Memory B cell (primary cell): ENCODE data around the gene NEU4.

Experiments used
- ATAC-seq: fragments of 150-1000 bp; cut with Tn5 transposase; 2 replicates; pipeline ENCODE4 v1.10.0; 2021; ENCODE audit warnings: low read depth, mild to moderate bottlenecking, moderate library complexity
- DNase-seq, 2 donors: peaks; one replicate each; pipeline ENCODE4 v3.0.0; 2022; ENCODE audit warnings: low spot score in 2 of 2
- H3K27ac Mint-ChIP-seq: one replicate; pipeline ENCODE4 v1.8.0; 2022; ENCODE audit warnings: mild to moderate bottlenecking, moderate library complexity, mixed read lengths
- H3K27me3 Mint-ChIP-seq: one replicate; pipeline ENCODE4 v1.8.0; 2022; ENCODE audit warnings: mixed read lengths
- H3K36me3 Mint-ChIP-seq: one replicate; pipeline ENCODE4 v1.8.0; 2022; ENCODE audit warnings: mild to moderate bottlenecking, mixed read lengths
- H3K4me1 Mint-ChIP-seq: one replicate; pipeline ENCODE4 v1.8.0; 2022; ENCODE audit warnings: mixed read lengths
- H3K4me3 Mint-ChIP-seq: one replicate; pipeline ENCODE4 v1.8.0; 2022; ENCODE audit warnings: mild to moderate bottlenecking, moderate library complexity, mixed read lengths
- H3K9me3 Mint-ChIP-seq: one replicate; pipeline ENCODE4 v1.8.0; 2022; ENCODE audit warnings: mixed read lengths

The NEU4 gene

GRCh38 chr2:241841181-241842066, 32.4 kb downstream of the NEU4 start:
- Mint-ChIP-seq H3K27ac (no peak overlapping the region), H3K27me3 (no peaks in the 10 kb centered on the region), H3K4me3 (no peak overlapping the region), H3K4me1 (peaks cover 18% of the 10 kb centered on the region), H3K9me3 (peaks cover 3% of the 10 kb centered on the region), H3K36me3 (no peaks in the 10 kb centered on the region)
- ATAC-seq (no peak), DNase-seq (no peak)

- peak overlapping the region; percentile 77 for H3K27ac Mint-ChIP-seq
- DNase-seq (no peak), ATAC-seq (no peak)
- H3K4me1 Mint-ChIP-seq: peaks cover 20% of the 10 kb centered on the region
- H3K4me3 Mint-ChIP-seq: no peak overlapping the region
- peaks cover 3% of the 10 kb centered on the region for H3K9me3 Mint-ChIP-seq
- H3K36me3 Mint-ChIP-seq: no peaks in the 10 kb centered on the region
- H3K27me3 Mint-ChIP-seq: no peaks in the 10 kb centered on the region
Observed at GRCh38 chr2:241842067-241842415, 33.0 kb downstream of the NEU4 start.

GRCh38 chr2:241842620-241843211, 33.7 kb downstream of the NEU4 start:
- peak; percentile 50 for ATAC-seq
- H3K36me3 Mint-ChIP-seq: no peaks in the 10 kb centered on the region
- peaks cover 20% of the 10 kb centered on the region for H3K4me1 Mint-ChIP-seq
- H3K27ac Mint-ChIP-seq: peak overlapping the region; percentile 77
- H3K4me3 Mint-ChIP-seq: peak overlapping the region; percentile 80
- peak in 1 of 2 donors; percentile 46 for DNase-seq
- H3K9me3 Mint-ChIP-seq: no peaks in the 10 kb centered on the region
- H3K27me3 Mint-ChIP-seq: no peaks in the 10 kb centered on the region

- H3K9me3 Mint-ChIP-seq: no peaks in the 10 kb centered on the region
- peak overlapping the region; percentile 80 for H3K4me3 Mint-ChIP-seq
- H3K27ac Mint-ChIP-seq: peak overlapping the region; percentile 77
- H3K27me3 Mint-ChIP-seq: no peaks in the 10 kb centered on the region
- DNase-seq: no peak
- ATAC-seq: peak; percentile 18
- H3K4me1 Mint-ChIP-seq: peaks cover 20% of the 10 kb centered on the region
- H3K36me3 Mint-ChIP-seq: no peaks in the 10 kb centered on the region
Observed at GRCh38 chr2:241843321-241844065, 34.5 kb downstream of the NEU4 start.

GRCh38 chr2:241844066-241844728, 35.2 kb downstream of the NEU4 start:
- Mint-ChIP-seq H3K4me3 (peak overlapping the region; percentile 81), H3K4me1 (peaks cover 20% of the 10 kb centered on the region), H3K36me3 (no peaks in the 10 kb centered on the region), H3K27me3 (no peaks in the 10 kb centered on the region), H3K9me3 (no peaks in the 10 kb centered on the region), H3K27ac (peak overlapping the region; percentile 76)
- peak; percentile 91 for ATAC-seq
- peak; percentile 69 to 71 for DNase-seq

- no peaks in the 10 kb centered on the region for H3K9me3 Mint-ChIP-seq
- no peaks in the 10 kb centered on the region for H3K27me3 Mint-ChIP-seq
- H3K4me3 Mint-ChIP-seq: peak overlapping the region; percentile 81
- no peak for ATAC-seq
- H3K27ac Mint-ChIP-seq: peak overlapping the region; percentile 75
- no peaks in the 10 kb centered on the region for H3K36me3 Mint-ChIP-seq
- H3K4me1 Mint-ChIP-seq: peaks cover 20% of the 10 kb centered on the region
- DNase-seq: no peak
Observed at GRCh38 chr2:241844831-241845578, 36.0 kb downstream of the NEU4 start.

- peaks cover 20% of the 10 kb centered on the region for H3K4me1 Mint-ChIP-seq
- ATAC-seq (no peak), DNase-seq (no peak)
- no peaks in the 10 kb centered on the region for H3K9me3 Mint-ChIP-seq
- no peak overlapping the region for H3K4me3 Mint-ChIP-seq
- H3K27me3 Mint-ChIP-seq: no peaks in the 10 kb centered on the region
- no peaks in the 10 kb centered on the region for H3K36me3 Mint-ChIP-seq
- H3K27ac Mint-ChIP-seq: no peak overlapping the region
Observed at GRCh38 chr2:241846406-241846805, 37.4 kb downstream of the NEU4 start.

- no peaks in the 10 kb centered on the region for H3K9me3 Mint-ChIP-seq
- no peak for DNase-seq
- H3K4me3 Mint-ChIP-seq: no peak overlapping the region
- no peaks in the 10 kb centered on the region for H3K36me3 Mint-ChIP-seq
- no peaks in the 10 kb centered on the region for H3K27me3 Mint-ChIP-seq
- H3K4me1 Mint-ChIP-seq: peaks cover 11% of the 10 kb centered on the region
- ATAC-seq: no peak
- H3K27ac Mint-ChIP-seq: no peak overlapping the region
Observed at GRCh38 chr2:241848761-241849615, 40.0 kb downstream of the NEU4 start.

GRCh38 chr2:241849616-241850543, 40.9 kb downstream of the NEU4 start:
- no peak for ATAC-seq
- Mint-ChIP-seq H3K9me3 (no peaks in the 10 kb centered on the region), H3K27ac (no peak overlapping the region), H3K4me3 (no peak overlapping the region), H3K4me1 (peaks cover 10% of the 10 kb centered on the region), H3K36me3 (no peaks in the 10 kb centered on the region), H3K27me3 (no peaks in the 10 kb centered on the region)
- no peak for DNase-seq

- Mint-ChIP-seq H3K9me3 (no peaks in the 10 kb centered on the region), H3K36me3 (no peaks in the 10 kb centered on the region), H3K4me1 (peaks cover 5% of the 10 kb centered on the region), H3K4me3 (no peak overlapping the region), H3K27me3 (no peaks in the 10 kb centered on the region), H3K27ac (no peak overlapping the region)
- ATAC-seq: no peak
- DNase-seq: no peak
Observed at GRCh38 chr2:241850544-241851324, 41.7 kb downstream of the NEU4 start.

GRCh38 chr2:241851325-241852115, 42.5 kb downstream of the NEU4 start:
- H3K27ac Mint-ChIP-seq: no peak overlapping the region
- ATAC-seq: no peak
- H3K27me3 Mint-ChIP-seq: no peaks in the 10 kb centered on the region
- H3K4me1 Mint-ChIP-seq: peaks cover under 1% of the 10 kb centered on the region
- no peak for DNase-seq
- no peaks in the 10 kb centered on the region for H3K36me3 Mint-ChIP-seq
- no peaks in the 10 kb centered on the region for H3K9me3 Mint-ChIP-seq
- no peak overlapping the region for H3K4me3 Mint-ChIP-seq
